H1 (cell line): Measurements from ENCODE around the gene HOGA1. TPM values are rescaled to one million over a fixed set of nuclear protein-coding genes. Genes with fewer than 3 reads are reported as not detected.

Experiments
- HDAC2 ChIP-seq, 2 experiments: fragments of 300-600 bp in 1 of 2; sonication (generic) in 1 of 2; IDR thresholded peaks; 2 replicates each; pipeline ENCODE4 v1.6.1; 2011 to 2012; ENCODE audit warnings: low read depth in 2 of 2, low read length in 2 of 2, mild to moderate bottlenecking in 2 of 2, moderate library complexity in 2 of 2, borderline replicate concordance in 1 of 2, inconsistent platforms in 1 of 2
- polyA plus RNA-seq, 7 experiments: library from polyadenylated mRNA; depleted of rRNA in 3 of 7; stranded (reverse) in 5 of 7; unstranded in 2 of 7; fragments of >200 nt in 5 of 7; fragments of 200-250 nt in 2 of 7; gene quantifications; 1 replicate in 5 of 7; 2 replicates in 1 of 7; 4 replicates in 1 of 7; pipeline versions ENCODE4 v1.2.1 to v1.2.3, GENCODE V29; 2011 to 2013; ENCODE audit warnings: missing spikeins in 2 of 7, mixed read lengths in 2 of 7
- total RNA-seq: library from RNA; stranded (reverse); fragmentation: NEBNext Ultra II Directional; extraction: Animal tissue kit (Norgen Biotek cat#: 25700); gene quantifications from 2 replicates; pipeline ENCODE4 v1.2.1, GENCODE V29; 2021

Gene HOGA1
- total and polyA plus RNA-seq, 2 of the 8 experiments (the other 6 are each of a cell fraction or from before 2014, with no cell fraction given), result 0.28 to 1.00 TPM

DNA sequence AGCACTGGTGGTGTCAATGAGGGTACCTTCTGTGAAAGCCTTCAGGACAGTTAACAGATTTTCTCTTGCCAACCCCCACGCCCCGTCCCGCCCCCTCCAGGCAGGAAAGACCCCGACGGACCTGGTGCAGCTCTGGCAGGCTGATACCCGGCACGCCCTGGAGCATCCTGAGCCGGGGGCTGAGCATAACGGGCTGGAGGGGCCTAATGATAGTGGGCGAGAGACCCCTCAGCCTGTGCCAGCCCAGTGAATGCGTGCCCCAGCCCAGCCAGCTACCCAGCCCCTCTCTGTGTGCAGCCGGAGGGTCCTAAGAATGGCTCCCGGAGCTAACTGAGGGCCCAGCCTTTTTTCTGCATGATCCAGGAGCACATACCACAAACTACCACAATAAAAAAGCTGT lies 713 bp upstream of the HOGA1 start (continued):
- no peak for TF ChIP-seq HDAC2 (IDR thresholded peaks at IDR 0.05; ENCODE audit: borderline replicate concordance in 1 of 2, low read depth in 2 of 2, low read length in 2 of 2)
